Endothelial cell of umbilical vein (primary cell): ENCODE results near the gene LMF2. TPM values are rescaled to one million over a fixed set of nuclear protein-coding genes. Genes with fewer than 3 reads are reported as not detected.

ENCODE experiments used
- BruUV-seq: library from RNA; stranded (reverse); fragments of 400-500 nt; replicated peaks from 2 replicates; lab custom pipeline; 2021; lab: Mats Ljungman, UMichigan
- CTCF ChIA-PET: fragments of 300-600, 350-600 bp; sonication (Branson Sonifier 250); formaldehyde crosslinking; loops from one replicate; lab custom pipeline; 2021; ENCODE audit warnings: antibody characterized with exemption, inconsistent platforms; lab: Charles Lee
- POLR2A ChIA-PET: fragments of 300-600, 350-600 bp; sonication (Branson Sonifier 250); formaldehyde crosslinking; loops from one replicate; lab custom pipeline; 2021; ENCODE audit warnings: antibody characterized with exemption, inconsistent platforms; lab: Charles Lee
- DNase-seq: peaks from one replicate; pipeline ENCODE4 v3.0.0-alpha.2; 2011; ENCODE audit warnings: low read depth, low spot score
- FAIRE-seq: peaks from 2 replicates; lab custom pipeline; 2011; peaks lifted over from hg19 to GRCh38; lab: Jason Lieb, UNC
- H2AFZ ChIP-seq: 2 replicates; pipeline ENCODE4 v1.6.0; 2012; ENCODE audit warnings: low read depth, low read length, control low read depth, inconsistent platforms
- H3K27ac ChIP-seq: 2 replicates; pipeline ENCODE4 v1.5.1; 2011; ENCODE audit warnings: low read depth, mild to moderate bottlenecking, control low read depth, low read length, moderate library complexity; ENCODE audit not compliant: insufficient read depth
- H3K27me3 ChIP-seq, 2 experiments: 2 replicates each; pipeline versions ENCODE4 v1.6.0 to v1.6.1; 2011; ENCODE audit warnings: low read length in 2 of 2, mixed read lengths in 1 of 2; ENCODE audit not compliant: control insufficient read depth in 2 of 2, insufficient read depth in 2 of 2
- H3K36me3 ChIP-seq, 2 experiments: 2 replicates in 1 of 2; 3 replicates in 1 of 2; pipeline ENCODE4 v1.5.1; 2011; ENCODE audit warnings: low read length in 2 of 2, mild to moderate bottlenecking in 1 of 2, moderate library complexity in 1 of 2; ENCODE audit not compliant: control insufficient read depth in 2 of 2, insufficient read depth in 2 of 2; ENCODE audit errors: extremely low read depth in 1 of 2
- H3K4me1 ChIP-seq: 3 replicates; pipeline ENCODE4 v1.5.1; 2011; ENCODE audit warnings: mild to moderate bottlenecking, low read length; ENCODE audit not compliant: control insufficient read depth, insufficient read depth; ENCODE audit errors: extremely low read depth
- H3K4me2 ChIP-seq: 2 replicates; pipeline ENCODE4 v1.6.1; 2011; ENCODE audit warnings: low read length, control low read depth, mixed read lengths; ENCODE audit not compliant: insufficient read depth
- H3K4me3 ChIP-seq, 3 experiments: fragments of 200-600 bp in 1 of 3; sonication (generic), shearing (Covaris generic) in 1 of 3; replicated peaks in 1 of 3; 2 replicates each; pipeline ENCODE4 v1.5.1; 2011 to 2016; ENCODE audit warnings: control low read depth in 3 of 3, low read length in 3 of 3, mild to moderate bottlenecking in 2 of 3, inconsistent platforms in 1 of 3, low read depth in 1 of 3, moderate library complexity in 1 of 3; ENCODE audit not compliant: insufficient read depth in 1 of 3
- H3K79me2 ChIP-seq: 2 replicates; pipeline ENCODE4 v1.6.0; 2012; ENCODE audit warnings: low read length, inconsistent platforms; ENCODE audit not compliant: control insufficient read depth, insufficient read depth
- H3K9ac ChIP-seq: replicated peaks from 2 replicates; pipeline ENCODE3; 2011; ENCODE audit warnings: low read length, control low read depth; ENCODE audit not compliant: insufficient read depth; ENCODE audit errors: extremely low read depth
- H3K9me1 ChIP-seq: replicated peaks from 3 replicates; pipeline ENCODE4 v1.6.0; 2011; ENCODE audit warnings: mild to moderate bottlenecking, low read length; ENCODE audit not compliant: control insufficient read depth, insufficient read depth; ENCODE audit errors: extremely low read depth
- H3K9me3 ChIP-seq: replicated peaks from 2 replicates; pipeline ENCODE4 v1.5.1; 2012; ENCODE audit warnings: low read length, inconsistent platforms; ENCODE audit not compliant: control insufficient read depth, insufficient read depth
- H4K20me1 ChIP-seq: replicated peaks from 2 replicates; pipeline ENCODE3; 2011; ENCODE audit warnings: mild to moderate bottlenecking, low read length; ENCODE audit not compliant: control insufficient read depth, insufficient read depth; ENCODE audit errors: extremely low read depth
- EZH2 ChIP-seq: IDR thresholded peaks from 2 replicates; pipeline ENCODE4 v1.6.1; 2012; ENCODE audit warnings: borderline replicate concordance, low read depth, mild to moderate bottlenecking, moderate library complexity, low read length, inconsistent platforms; ENCODE audit not compliant: severe bottlenecking
- FOS ChIP-seq: IDR thresholded peaks from 2 replicates; pipeline ENCODE4 v1.6.1; 2011; ENCODE audit warnings: mild to moderate bottlenecking, low read length, moderate library complexity, borderline replicate concordance; ENCODE audit not compliant: insufficient read depth
- GATA2 ChIP-seq: IDR thresholded peaks from 2 replicates; pipeline ENCODE4 v1.7.0; 2011; ENCODE audit warnings: low read depth, mild to moderate bottlenecking, moderate library complexity, mixed read lengths, low read length; ENCODE audit not compliant: insufficient read length, insufficient read depth
- JUN ChIP-seq: IDR thresholded peaks from 2 replicates; pipeline ENCODE4 v1.6.1; 2011; ENCODE audit warnings: borderline replicate concordance, low read depth; ENCODE audit not compliant: insufficient read length, insufficient read depth
- MYC ChIP-seq: IDR thresholded peaks from one replicate; pipeline ENCODE4 v1.6.1; 2011; ENCODE audit warnings: mild to moderate bottlenecking, low read depth, low read length
- POLR2A ChIP-seq: IDR thresholded peaks from 2 replicates; pipeline ENCODE4 v1.6.1; 2012; ENCODE audit warnings: low read depth, mild to moderate bottlenecking, control low read depth, low read length
- dilution Hi-C: fragments of 300-500 bp; cut with MboI; formaldehyde crosslinking; loops from one replicate; pipeline ENCODE4 v1.15.0; 2019; ENCODE audit warnings: low sequenced_read_pairs; ENCODE audit not compliant: extremely low pct_ligation_motif_present
- intact Hi-C: fragments of 100-400 bp; cut with micrococcal nuclease; formaldehyde crosslinking; loops from one replicate; pipeline ENCODE4 v1.10.0; 2022
- polyA plus RNA-seq, 4 experiments: library from polyadenylated mRNA; depleted of rRNA in 3 of 4; stranded (reverse) in 3 of 4; unstranded in 1 of 4; fragments of >200 nt; gene quantifications; 2 replicates each; pipeline versions ENCODE4 v1.2.1 to v1.2.3, GENCODE V29; 2011 to 2012; ENCODE audit warnings: missing spikeins in 1 of 4
- total RNA-seq: library from RNA; stranded (reverse); gene quantifications from 2 replicates; pipeline ENCODE4 v1.2.3, GENCODE V29; 2021
- TF ChIP-seq, protein P1 (sequence below): IDR thresholded peaks from 2 replicates; pipeline ENCODE4 v1.6.1; 2011; ENCODE audit not compliant: insufficient read depth, insufficient read length
- TF ChIP-seq, protein P2 (sequence below), 2 donors: IDR thresholded peaks; 1 replicate in 1 of 2; 2 replicates in 1 of 2; pipeline ENCODE4 v1.5.1; 2011; ENCODE audit warnings: low read length in 2 of 2, mild to moderate bottlenecking in 2 of 2, moderate library complexity in 2 of 2, control low read depth in 1 of 2, inconsistent platforms in 1 of 2, low read depth in 1 of 2; ENCODE audit not compliant: insufficient read depth in 1 of 2; ENCODE audit errors: extremely low read depth in 1 of 2

The LMF2 gene
- total and polyA plus RNA-seq, 2 donors (not counting 3 experiments of a cell fraction or from before 2014, with no cell fraction given), result 89.7 to 112 TPM

DNA sequence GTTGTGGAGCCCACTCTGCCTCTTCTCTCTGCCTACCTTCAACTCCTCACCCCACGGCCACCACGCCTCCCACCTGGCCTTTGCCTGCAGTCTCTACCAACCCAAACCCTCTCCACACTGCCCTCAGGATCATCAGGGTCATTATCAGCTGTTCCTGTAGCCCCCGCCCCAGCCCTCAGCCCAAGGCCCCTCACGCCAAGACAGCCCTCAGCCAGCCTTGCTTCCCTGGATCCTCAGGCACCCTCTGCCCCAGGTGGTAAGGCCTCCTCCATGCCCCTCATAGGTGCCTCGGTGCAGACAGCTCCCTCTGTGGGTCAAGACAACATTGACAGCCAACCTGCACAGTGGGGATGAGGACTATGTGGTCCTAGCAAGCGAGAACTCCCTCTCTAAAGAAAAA lies 34.4 kb downstream of the LMF2 start:
- DNase-seq (no peak), FAIRE-seq (no peak)
- Histone ChIP-seq H4K20me1 (peaks cover 3% of the 10 kb centered on the region), H3K9me1 (no peaks in the 10 kb centered on the region), H3K4me1 (peaks cover 17% of the 10 kb centered on the region), H3K27ac (no peak overlapping the region), H3K4me3 (no peak overlapping the region), H3K79me2 (peaks cover 61% of the 10 kb centered on the region), H3K36me3 (no peaks in the 10 kb centered on the region), H3K4me2 (no peak overlapping the region), H3K9me3 (no peaks in the 10 kb centered on the region), H3K9ac (no peak overlapping the region), H2AFZ (no peak overlapping the region), H3K27me3 (no peaks in the 10 kb centered on the region)
- dilution Hi-C loops, result no loop called here
- CTCF ChIA-PET, result interaction anchor here (1.0 to 1.6 kb wide), 3 partner anchors 23 to 52 kb away, joined by 3 to 8 read pairs (median 5); partner anchors contain the start of genes LMF2 and SCO2
- POLR2A ChIA-PET, result no interaction called here
- BruUV-seq, result no TSS peak
- TF ChIP-seq FOS, result no peak
- TF ChIP-seq POLR2A, result no peak
- TF ChIP-seq, protein P1, sequence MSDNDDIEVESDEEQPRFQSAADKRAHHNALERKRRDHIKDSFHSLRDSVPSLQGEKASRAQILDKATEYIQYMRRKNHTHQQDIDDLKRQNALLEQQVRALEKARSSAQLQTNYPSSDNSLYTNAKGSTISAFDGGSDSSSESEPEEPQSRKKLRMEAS, result no peak
- no peak for TF ChIP-seq JUN
- no peak for TF ChIP-seq EZH2
- TF ChIP-seq, protein P2, sequence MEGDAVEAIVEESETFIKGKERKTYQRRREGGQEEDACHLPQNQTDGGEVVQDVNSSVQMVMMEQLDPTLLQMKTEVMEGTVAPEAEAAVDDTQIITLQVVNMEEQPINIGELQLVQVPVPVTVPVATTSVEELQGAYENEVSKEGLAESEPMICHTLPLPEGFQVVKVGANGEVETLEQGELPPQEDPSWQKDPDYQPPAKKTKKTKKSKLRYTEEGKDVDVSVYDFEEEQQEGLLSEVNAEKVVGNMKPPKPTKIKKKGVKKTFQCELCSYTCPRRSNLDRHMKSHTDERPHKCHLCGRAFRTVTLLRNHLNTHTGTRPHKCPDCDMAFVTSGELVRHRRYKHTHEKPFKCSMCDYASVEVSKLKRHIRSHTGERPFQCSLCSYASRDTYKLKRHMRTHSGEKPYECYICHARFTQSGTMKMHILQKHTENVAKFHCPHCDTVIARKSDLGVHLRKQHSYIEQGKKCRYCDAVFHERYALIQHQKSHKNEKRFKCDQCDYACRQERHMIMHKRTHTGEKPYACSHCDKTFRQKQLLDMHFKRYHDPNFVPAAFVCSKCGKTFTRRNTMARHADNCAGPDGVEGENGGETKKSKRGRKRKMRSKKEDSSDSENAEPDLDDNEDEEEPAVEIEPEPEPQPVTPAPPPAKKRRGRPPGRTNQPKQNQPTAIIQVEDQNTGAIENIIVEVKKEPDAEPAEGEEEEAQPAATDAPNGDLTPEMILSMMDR (IDR thresholded peaks at IDR 0.05; ENCODE audit: extremely low read depth in 1 of 2, insufficient read depth in 1 of 2, low read depth in 1 of 2, low read length in 2 of 2), result peak in 1 of 2 donors; percentile 17
- no peak for TF ChIP-seq GATA2
- no peak for TF ChIP-seq MYC
- intact Hi-C loops, result no loop called here
